Stimulated activated CD4-positive, alpha-beta T cell treated with anti-CD3 and anti-CD28 coated beads, Interleukin-1b, Interleukin-23, amount 100 ng/mL, for 4 hours (primary cell): Measurements from ENCODE around the gene SUGCT.

Source experiments
- DNase-seq, 2 donors: peaks; one replicate each; pipeline ENCODE4 v3.0.0-alpha.2; 2020; ENCODE audit warnings: low read depth in 2 of 2

SUGCT gene

DNA sequence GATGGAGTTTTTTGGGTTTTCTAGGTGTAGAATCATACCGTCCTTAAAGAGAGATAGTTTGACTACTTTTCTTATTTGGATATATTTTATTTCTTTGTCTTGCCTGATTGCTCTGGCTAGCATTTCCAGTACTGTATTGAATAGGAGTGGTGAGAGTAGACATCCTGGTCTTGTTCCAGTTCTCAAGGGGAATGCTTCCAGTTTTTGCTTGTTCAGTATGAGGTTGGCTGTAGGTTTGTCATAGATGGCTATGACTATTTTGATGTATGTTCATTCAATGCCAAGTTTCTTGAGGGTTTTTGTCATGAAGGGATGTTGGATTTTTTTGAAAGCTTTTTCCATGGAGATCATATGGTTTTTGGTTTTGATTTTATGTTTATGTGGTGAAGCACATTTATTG lies 676.9 kb downstream of the SUGCT start:
- no peak for DNase-seq

- no peak for DNase-seq
These were observed 680.2 kb downstream of the SUGCT start for GRCh38 chr7:40815022-40815421.

DNA sequence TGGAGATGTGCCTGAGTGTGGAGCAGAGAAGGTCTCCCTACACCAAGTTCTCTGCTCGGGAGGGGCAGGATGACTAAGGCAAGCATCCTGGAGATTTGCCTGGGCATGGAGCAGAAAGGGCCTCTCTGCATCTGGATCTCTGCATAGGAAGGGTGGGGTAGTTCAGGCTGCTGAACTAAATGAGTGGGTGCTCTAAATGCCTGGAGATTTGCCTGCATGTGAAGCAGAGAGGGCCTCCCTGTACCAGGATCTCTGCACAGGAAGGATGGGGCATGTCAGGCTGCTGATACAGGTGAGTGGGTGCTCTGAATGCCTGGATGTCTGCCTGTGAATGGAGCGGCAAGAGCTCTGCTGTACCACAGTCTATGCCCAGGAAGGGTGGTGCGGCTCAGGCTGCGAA lies 680.7 kb downstream of the SUGCT start:
- DNase-seq = no peak

GRCh38 chr7:40822861-40823260 lies 688.1 kb downstream of the SUGCT start:
- no peak for DNase-seq

GRCh38 chr7:40824461-40824860 lies 689.7 kb downstream of the SUGCT start:
- DNase-seq = no peak

- no peak for DNase-seq
These were observed 691.8 kb downstream of the SUGCT start for GRCh38 chr7:40826411-40827221.

GRCh38 chr7:40827222-40828085 lies 692.6 kb downstream of the SUGCT start:
- no peak for DNase-seq

- DNase-seq = no peak
These were observed 694.1 kb downstream of the SUGCT start for GRCh38 chr7:40828686-40829600.

DNA sequence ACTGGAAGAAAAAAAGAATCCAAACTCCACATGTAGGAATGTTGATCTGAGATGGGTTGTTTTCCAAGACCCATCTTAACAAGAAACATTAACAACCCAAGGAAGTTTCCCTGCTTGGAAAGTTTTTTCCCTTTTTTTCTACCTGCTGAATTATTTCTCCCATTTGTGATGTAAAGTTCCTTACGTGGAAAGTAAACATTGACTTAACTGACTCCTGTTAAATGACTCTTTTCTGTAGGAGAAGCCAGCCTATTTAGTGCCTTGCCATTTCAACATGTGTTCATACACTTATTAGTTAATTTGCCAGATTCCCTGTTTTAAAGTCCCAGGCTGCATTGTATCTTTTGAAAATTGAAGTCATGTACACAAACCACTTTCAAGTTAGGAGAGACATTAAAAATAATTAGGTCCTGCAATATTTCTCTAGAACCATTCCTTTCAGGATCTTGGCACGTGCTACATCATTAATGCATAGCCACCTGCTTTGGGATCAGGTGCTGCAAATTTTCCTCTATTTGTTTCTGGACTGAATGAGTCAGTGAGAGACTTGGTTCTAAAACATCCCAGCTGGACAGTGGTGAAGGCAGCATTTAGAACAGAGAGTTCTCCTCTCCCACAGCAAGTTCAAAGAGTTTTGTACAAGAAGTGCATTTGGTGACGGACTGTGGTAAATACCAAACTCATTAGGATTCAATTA lies 698.5 kb downstream of the SUGCT start:
- no peak for DNase-seq

DNA sequence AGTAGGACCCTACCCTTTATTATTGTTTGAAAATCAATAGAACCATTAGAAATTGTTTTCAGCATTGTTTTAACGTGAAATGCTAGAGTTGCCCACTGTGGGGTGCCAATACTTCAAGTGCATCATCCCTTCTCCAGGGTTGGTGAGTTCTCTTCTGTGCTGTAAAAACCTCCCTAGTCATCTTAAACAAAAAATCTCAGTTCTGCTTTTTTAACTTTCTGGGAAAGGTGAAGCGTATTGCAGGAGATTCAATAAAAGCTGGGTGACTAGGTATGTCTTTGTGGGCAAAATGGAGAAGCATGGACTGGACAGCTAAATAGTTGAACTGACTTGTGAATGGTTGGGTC lies 699.1 kb downstream of the SUGCT start:
- DNase-seq = no peak

DNA sequence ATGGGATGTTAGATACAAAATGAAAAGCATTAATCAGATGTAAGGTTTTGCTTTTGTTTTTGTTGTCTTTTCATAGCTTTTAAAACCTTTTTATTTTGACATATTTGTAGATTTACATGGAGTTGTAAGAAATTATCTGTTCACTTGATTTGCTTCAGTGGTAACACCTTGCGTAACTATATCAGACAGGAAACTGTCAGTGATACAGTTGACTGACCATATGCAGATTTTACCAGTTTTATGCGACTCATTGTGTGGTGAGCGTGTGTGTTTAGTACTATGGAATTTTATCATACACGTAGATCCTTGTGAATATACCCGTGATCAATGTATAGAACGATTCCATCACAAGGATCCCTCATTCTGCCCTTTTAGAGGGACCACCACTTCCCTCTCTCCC lies 701.4 kb downstream of the SUGCT start:
- DNase-seq = no peak

- DNase-seq = no peak
These were observed 705.1 kb downstream of the SUGCT start for GRCh38 chr7:40839881-40840280.

DNA sequence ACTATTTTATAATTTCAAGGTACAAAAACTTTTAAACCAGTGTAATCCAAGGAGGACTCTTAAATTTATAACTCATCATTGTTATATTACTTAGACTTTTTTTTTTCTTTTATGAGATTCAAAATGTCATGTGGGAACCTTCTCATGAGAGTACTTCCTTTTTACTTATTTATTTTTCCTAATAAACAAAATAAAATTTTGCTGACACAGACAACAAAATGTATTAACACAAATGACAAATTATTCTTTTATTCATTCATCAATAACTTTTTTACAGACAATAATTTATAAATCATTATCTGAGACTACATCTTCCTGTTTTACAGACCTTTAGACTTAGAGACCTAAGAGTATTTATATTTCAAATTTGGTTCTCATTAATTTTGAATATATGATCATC lies 706.2 kb downstream of the SUGCT start:
- no peak for DNase-seq

DNA sequence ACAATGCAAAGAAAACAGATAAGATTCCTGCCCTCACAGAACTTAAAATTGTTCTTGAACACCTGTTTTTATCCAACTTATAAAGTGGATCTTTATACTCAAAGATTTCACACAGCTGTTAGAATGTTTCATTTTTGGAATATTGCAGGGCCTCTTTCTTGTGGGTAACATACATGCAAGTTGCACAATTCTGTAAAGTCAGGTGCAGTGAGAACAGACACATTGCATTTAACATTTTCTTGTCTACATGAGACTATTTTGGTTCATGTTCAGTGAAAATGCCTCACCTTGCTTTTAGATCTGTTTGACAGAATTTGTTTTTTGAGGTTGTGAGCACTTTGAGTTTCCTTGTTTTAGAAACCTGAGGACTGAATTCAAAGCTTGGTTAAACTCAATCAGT lies 707.8 kb downstream of the SUGCT start:
- no peak for DNase-seq

DNA sequence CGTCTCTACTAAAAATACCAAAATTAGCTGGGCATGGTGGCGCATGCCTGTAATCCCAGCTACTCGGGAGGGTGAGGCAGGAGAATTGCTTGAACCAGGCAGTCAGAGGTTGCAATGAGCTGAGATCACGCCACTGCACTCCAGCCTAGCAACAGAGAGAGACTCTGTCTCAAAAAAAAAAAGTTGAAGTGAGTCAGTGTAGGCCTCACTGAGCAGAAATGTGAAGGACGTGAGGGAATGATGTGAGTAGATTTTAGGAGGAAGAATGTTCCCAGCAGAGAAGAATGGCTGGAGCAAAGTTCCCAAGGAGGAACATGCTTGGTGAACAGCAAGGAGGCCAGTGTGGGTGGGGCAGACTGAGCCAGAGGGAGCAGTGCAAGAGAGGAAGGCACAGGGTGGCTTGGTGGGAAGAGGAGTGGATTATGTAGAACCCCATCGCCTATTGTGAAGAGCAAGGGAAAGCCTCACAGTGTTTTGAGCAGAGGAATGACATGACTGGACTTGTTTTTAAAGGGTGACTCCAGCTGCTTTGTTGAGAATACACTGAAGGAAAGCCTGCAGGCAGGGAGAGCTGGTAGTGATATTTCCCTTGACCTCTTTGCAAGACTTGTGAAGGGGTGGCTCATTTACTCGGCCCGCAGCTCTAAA lies 708.7 kb downstream of the SUGCT start:
- DNase-seq = no peak

DNA sequence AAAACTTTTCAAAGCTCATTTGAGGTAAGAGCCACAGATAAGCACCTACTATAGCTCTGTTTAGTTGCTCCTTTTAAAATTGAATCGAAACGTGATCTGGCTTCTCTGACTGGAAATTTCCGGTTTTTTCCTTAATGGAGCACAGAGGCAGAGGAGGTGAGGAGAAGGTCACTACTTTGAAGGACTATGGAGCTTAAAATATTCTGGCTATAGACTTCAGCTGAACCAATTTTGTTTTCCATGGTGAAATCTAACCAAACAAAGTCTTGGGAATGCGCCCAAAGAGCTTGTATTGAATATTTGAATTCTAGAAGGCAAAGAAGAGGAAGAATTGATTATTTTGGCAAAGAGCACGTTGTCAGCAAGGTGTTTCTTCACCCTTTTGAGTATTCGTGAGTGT lies 711.1 kb downstream of the SUGCT start:
- no peak for DNase-seq

- DNase-seq = no peak
These were observed 713.1 kb downstream of the SUGCT start for GRCh38 chr7:40847921-40848320.

DNA sequence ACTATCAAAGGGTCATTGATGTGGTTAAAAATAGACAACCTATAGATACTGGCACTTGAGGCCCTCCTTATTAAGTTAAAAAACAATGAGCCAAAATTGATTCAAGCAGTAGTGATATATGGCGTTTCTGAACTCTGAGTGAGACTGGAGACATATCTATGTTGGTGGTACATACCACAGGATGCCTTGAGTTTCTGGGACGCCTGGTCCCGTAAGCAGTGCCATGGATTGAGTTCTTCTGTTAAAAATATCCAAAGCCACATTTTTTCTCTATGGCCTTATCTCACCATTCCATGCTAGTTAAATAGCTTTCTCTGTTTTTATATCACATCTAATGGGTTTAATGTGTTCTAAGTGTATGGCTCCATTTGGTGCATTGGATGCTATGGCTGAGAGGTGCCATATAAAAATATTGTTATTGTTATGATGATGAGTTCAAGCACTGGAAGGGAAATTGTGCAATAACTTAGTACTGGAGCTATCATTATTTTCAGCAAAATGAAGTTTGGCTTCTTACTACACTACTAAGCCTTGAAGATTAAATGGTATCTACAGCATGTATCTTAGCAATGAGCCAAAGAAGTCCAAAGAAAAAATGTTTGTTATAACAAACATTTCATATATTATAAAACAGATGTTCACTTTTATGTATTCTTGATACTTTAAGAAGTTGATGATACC lies 713.9 kb downstream of the SUGCT start:
- DNase-seq = no peak

DNA sequence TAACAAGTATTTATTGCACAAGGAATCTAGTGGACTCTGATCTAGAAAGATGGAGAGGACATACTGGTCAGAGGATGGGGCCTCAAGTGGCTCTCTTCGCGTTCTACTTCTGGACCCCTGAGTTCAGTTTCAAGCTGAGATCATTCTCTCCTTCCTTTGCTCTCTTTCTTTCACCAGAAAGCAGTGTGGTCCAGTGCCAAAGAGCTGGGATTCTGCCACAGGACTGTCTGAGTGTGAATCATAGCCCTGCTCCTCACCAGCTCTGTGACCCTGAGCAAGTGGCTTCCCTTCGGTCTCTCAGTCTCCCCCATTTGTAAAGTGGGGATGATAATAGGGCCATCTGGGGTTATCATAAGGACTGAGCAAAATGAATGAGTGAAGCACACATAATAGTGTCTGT lies 715.2 kb downstream of the SUGCT start:
- no peak for DNase-seq

- DNase-seq = no peak
These were observed 716.2 kb downstream of the SUGCT start for GRCh38 chr7:40851001-40851400.
